ENCODE data around the gene RAB31.

GRCh38 chr18:9910661-9911060 lies 202.6 kb downstream of the RAB31 start:
- no peak for TF ChIP-seq CTCF (IDR thresholded peaks at IDR 0.05)
- TF ChIP-seq POLR2A (IDR thresholded peaks at IDR 0.05) = no peak
